Neuronal stem cell (in vitro differentiated cells): ENCODE measurements around the gene RAB27A.
"Not testable (repeated sequence)": the region's sequence is repeated elsewhere in the genome, so short reads cannot be mapped to it uniquely, and the experiment has no call there.

Source experiments
- DNase-seq: peaks from one replicate; pipeline ENCODE4 v3.0.0-alpha.2; 2013; ENCODE audit warnings: low spot score
- H2AFZ ChIP-seq: one replicate; pipeline ENCODE4 v1.6.1; 2013; ENCODE audit warnings: mild to moderate bottlenecking, low read length, inconsistent platforms
- H2AK5ac ChIP-seq: 2 replicates; pipeline ENCODE4 v1.6.1; 2013; ENCODE audit warnings: low read depth, mild to moderate bottlenecking, inconsistent platforms, low read length, moderate library complexity, mixed read lengths
- H2BK120ac ChIP-seq: 2 replicates; pipeline ENCODE4 v1.6.1; 2013; ENCODE audit warnings: low read depth, mild to moderate bottlenecking, inconsistent platforms, low read length, moderate library complexity, mixed read lengths
- H2BK12ac ChIP-seq: one replicate; pipeline ENCODE4 v1.6.1; 2013; ENCODE audit warnings: low read length, inconsistent platforms
- H2BK15ac ChIP-seq: 2 replicates; pipeline ENCODE4 v1.6.1; 2013; ENCODE audit warnings: mild to moderate bottlenecking, low read length, inconsistent platforms, mixed read lengths
- H2BK5ac ChIP-seq: one replicate; pipeline ENCODE4 v1.6.1; 2013; ENCODE audit warnings: inconsistent platforms, mild to moderate bottlenecking, low read length, moderate library complexity
- H3K14ac ChIP-seq: one replicate; pipeline ENCODE4 v1.6.1; 2013; ENCODE audit warnings: low read length, inconsistent platforms
- H3K18ac ChIP-seq: 2 replicates; pipeline ENCODE4 v1.6.1; 2013; ENCODE audit warnings: low read length, inconsistent platforms
- H3K23ac ChIP-seq: 2 replicates; pipeline ENCODE4 v1.6.1; 2013; ENCODE audit warnings: low read depth, mild to moderate bottlenecking, mixed read lengths, low read length, inconsistent platforms; ENCODE audit not compliant: poor library complexity
- H3K27ac ChIP-seq: replicated peaks from 3 replicates; pipeline ENCODE4 v1.5.1; 2013; ENCODE audit warnings: low read length, inconsistent platforms
- H3K27me3 ChIP-seq, 3 experiments: 2 replicates each; pipeline ENCODE4 v1.6.1; 2013; ENCODE audit warnings: low read length in 3 of 3, mild to moderate bottlenecking in 2 of 3, inconsistent platforms in 1 of 3, low read depth in 1 of 3, mixed read lengths in 1 of 3, moderate library complexity in 1 of 3; ENCODE audit not compliant: control insufficient read depth in 3 of 3, insufficient read depth in 3 of 3
- H3K36me3 ChIP-seq, 2 donors: replicated peaks in 1 of 2; 2 replicates each; pipeline ENCODE4 v1.6.1; 2013; ENCODE audit warnings: low read length in 2 of 2; ENCODE audit not compliant: control insufficient read depth in 2 of 2, insufficient read depth in 2 of 2
- H3K4ac ChIP-seq: 2 replicates; pipeline ENCODE4 v1.6.1; 2013; ENCODE audit warnings: inconsistent platforms, mild to moderate bottlenecking, low read length, moderate library complexity
- H3K4me1 ChIP-seq, 2 donors: 1 replicate in 1 of 2; 2 replicates in 1 of 2; pipeline ENCODE4 v1.6.1; 2013; ENCODE audit warnings: low read length in 2 of 2, low read depth in 1 of 2; ENCODE audit not compliant: control insufficient read depth in 2 of 2, insufficient read depth in 1 of 2
- H3K4me2 ChIP-seq: one replicate; pipeline ENCODE4 v1.6.1; 2013; ENCODE audit warnings: mild to moderate bottlenecking, low read length, inconsistent platforms; ENCODE audit not compliant: insufficient read depth, poor library complexity, severe bottlenecking
- H3K4me3 ChIP-seq, 2 donors: 2 replicates each; pipeline ENCODE4 v1.5.1; 2013; ENCODE audit warnings: low read length in 2 of 2, mild to moderate bottlenecking in 2 of 2, inconsistent platforms in 1 of 2, moderate library complexity in 1 of 2
- H3K79me1 ChIP-seq: one replicate; pipeline ENCODE4 v1.6.1; 2013; ENCODE audit warnings: low read depth, mild to moderate bottlenecking, inconsistent platforms, low read length, moderate library complexity
- H3K9ac ChIP-seq: one replicate; pipeline ENCODE4 v1.6.1; 2013; ENCODE audit warnings: mild to moderate bottlenecking, low read depth, low read length, inconsistent platforms; ENCODE audit not compliant: poor library complexity
- H3K9me3 ChIP-seq, 2 donors: replicated peaks in 1 of 2; 2 replicates each; pipeline versions ENCODE3 to v1.6.1; 2013; ENCODE audit warnings: low read length in 2 of 2, mild to moderate bottlenecking in 2 of 2, inconsistent platforms in 1 of 2, low read depth in 1 of 2, mixed read lengths in 1 of 2, moderate library complexity in 1 of 2; ENCODE audit not compliant: control insufficient read depth in 2 of 2, insufficient read depth in 1 of 2
- H4K8ac ChIP-seq: one replicate; pipeline ENCODE4 v1.6.1; 2013; ENCODE audit warnings: low read depth, mild to moderate bottlenecking, inconsistent platforms, low read length, moderate library complexity
- H4K91ac ChIP-seq: one replicate; pipeline ENCODE4 v1.6.1; 2013; ENCODE audit warnings: low read length, low read depth, mild to moderate bottlenecking, inconsistent platforms; ENCODE audit not compliant: poor library complexity
- WGBS, 2 donors: extraction: QIAGEN DNeasy Blood & Tissue Kit; methylation state at CpG; one replicate each; pipeline ENCODE4 v1.1.7; 2013; ENCODE audit warnings: missing lambda C conversion rate in 2 of 2, mixed read lengths in 1 of 2; ENCODE audit not compliant: insufficient read length in 2 of 2, insufficient replicate concordance in 1 of 2; ENCODE audit errors: extremely low coverage in 2 of 2; 5-methylcytosine and 5-hydroxymethylcytosine counted together

The RAB27A gene

GRCh38 chr15:55250392-55250791 lies 39.2 kb downstream of the RAB27A start:
- Histone ChIP-seq H2BK5ac (no peak overlapping the region), H3K79me1 (no peaks in the 10 kb centered on the region), H3K14ac (no peak overlapping the region), H4K91ac (no peak overlapping the region), H3K36me3 (no peaks in the 10 kb centered on the region), H3K27me3 (no peaks in the 10 kb centered on the region), H2BK15ac (no peak overlapping the region), H3K9ac (no peak overlapping the region), H3K4me2 (no peak overlapping the region), H3K27ac (no peak overlapping the region), H2AFZ (no peak overlapping the region), H3K18ac (no peak overlapping the region), H2BK12ac (no peak overlapping the region), H4K8ac (no peak overlapping the region), H3K4ac (no peak overlapping the region), H2AK5ac (no peak overlapping the region), H3K4me3 (no peak overlapping the region), H3K4me1 (no peaks in the 10 kb centered on the region), H3K9me3 (no peaks in the 10 kb centered on the region), H3K23ac (no peak overlapping the region), H2BK120ac (no peak overlapping the region)
- DNase-seq: no peak
- no CpG with 5 or more reads among the region's 2 CpGs for WGBS, 2 donors

- not testable (repeated sequence) for H3K4ac ChIP-seq, H3K4me3 ChIP-seq, H3K27ac ChIP-seq, H3K4me2 ChIP-seq, H3K9me3 ChIP-seq, H2AFZ ChIP-seq, H2BK5ac ChIP-seq, H3K27me3 ChIP-seq, H3K18ac ChIP-seq, H2AK5ac ChIP-seq, H2BK15ac ChIP-seq, H3K4me1 ChIP-seq, H2BK12ac ChIP-seq, DNase-seq, H3K23ac ChIP-seq, H4K91ac ChIP-seq, H3K36me3 ChIP-seq, H3K14ac ChIP-seq, H3K79me1 ChIP-seq, H4K8ac ChIP-seq, H2BK120ac ChIP-seq, H3K9ac ChIP-seq
- no CpG with 5 or more reads among the region's 9 CpGs for WGBS, 2 donors
These were observed 39.7 kb downstream of the RAB27A start for GRCh38 chr15:55249885-55250284.

GRCh38 chr15:55248895-55249294 lies 40.7 kb downstream of the RAB27A start:
- Histone ChIP-seq H2AK5ac (no peak overlapping the region), H4K91ac (no peak overlapping the region), H2BK12ac (no peak overlapping the region), H3K27me3 (no peaks in the 10 kb centered on the region), H4K8ac (no peak overlapping the region), H3K9ac (no peak overlapping the region), H3K23ac (no peak overlapping the region), H3K4ac (no peak overlapping the region), H2AFZ (no peak overlapping the region), H3K27ac (no peak overlapping the region), H3K36me3 (no peaks in the 10 kb centered on the region), H2BK120ac (no peak overlapping the region), H3K18ac (no peak overlapping the region), H3K4me1 (no peaks in the 10 kb centered on the region), H2BK15ac (no peak overlapping the region), H3K79me1 (no peaks in the 10 kb centered on the region), H3K14ac (no peak overlapping the region), H3K4me2 (no peak overlapping the region), H3K9me3 (no peaks in the 10 kb centered on the region), H3K4me3 (no peak overlapping the region), H2BK5ac (no peak overlapping the region)
- no CpG with 5 or more reads among the region's 1 CpG for WGBS, 2 donors
- DNase-seq: no peak

- H3K4me2 ChIP-seq: no peak overlapping the region
- no peak for DNase-seq
- no peak overlapping the region for H2BK5ac ChIP-seq
- no peaks in the 10 kb centered on the region for H3K9me3 ChIP-seq
- no peak overlapping the region for H3K14ac ChIP-seq
- no peak overlapping the region for H2BK12ac ChIP-seq
- H2AFZ ChIP-seq: no peak overlapping the region
- no peak overlapping the region for H3K4me3 ChIP-seq
- H3K18ac ChIP-seq: no peak overlapping the region
- H3K23ac ChIP-seq: no peak overlapping the region
- no peak overlapping the region for H2BK120ac ChIP-seq
- no peak overlapping the region for H3K4ac ChIP-seq
- no peak overlapping the region for H4K91ac ChIP-seq
- no peak overlapping the region for H4K8ac ChIP-seq
- no peak overlapping the region for H3K27ac ChIP-seq
- H3K9ac ChIP-seq: no peak overlapping the region
- H3K36me3 ChIP-seq: no peaks in the 10 kb centered on the region
- no peaks in the 10 kb centered on the region for H3K27me3 ChIP-seq
- H3K4me1 ChIP-seq: no peaks in the 10 kb centered on the region
- H3K79me1 ChIP-seq: no peaks in the 10 kb centered on the region
- no CpG with 5 or more reads among the region's 7 CpGs for WGBS, 2 donors
- no peak overlapping the region for H2BK15ac ChIP-seq
- no peak overlapping the region for H2AK5ac ChIP-seq
These were observed 41.7 kb downstream of the RAB27A start for GRCh38 chr15:55247766-55248427.
